Fibroblast of the aortic adventitia (primary cell): ENCODE results near the gene GRM7. TPM values are rescaled to one million over a fixed set of nuclear protein-coding genes. Genes with fewer than 3 reads are reported as not detected.

ENCODE experiments used
- DNase-seq: peaks from one replicate; pipeline ENCODE4 v3.0.0-alpha.2; 2010; ENCODE audit warnings: low read depth
- H3K4me3 ChIP-seq: 2 replicates; pipeline ENCODE4 v1.5.1; 2011; ENCODE audit warnings: low read depth, mild to moderate bottlenecking, control low read depth, low read length, moderate library complexity
- total RNA-seq: library from RNA; depleted of rRNA; stranded (reverse); fragments of >200 nt; gene quantifications from 2 replicates; pipeline ENCODE4 v1.2.3, GENCODE V29; 2012; ENCODE audit warnings: low replicate concordance
- TF ChIP-seq, protein P1 (sequence below): IDR thresholded peaks from 2 replicates; pipeline ENCODE4 v1.5.1; 2011; ENCODE audit warnings: mild to moderate bottlenecking, low read length, control low read depth, inconsistent platforms; ENCODE audit not compliant: insufficient read depth

GRM7 gene
- total RNA-seq, 1 donor = 0.09 TPM

DNA sequence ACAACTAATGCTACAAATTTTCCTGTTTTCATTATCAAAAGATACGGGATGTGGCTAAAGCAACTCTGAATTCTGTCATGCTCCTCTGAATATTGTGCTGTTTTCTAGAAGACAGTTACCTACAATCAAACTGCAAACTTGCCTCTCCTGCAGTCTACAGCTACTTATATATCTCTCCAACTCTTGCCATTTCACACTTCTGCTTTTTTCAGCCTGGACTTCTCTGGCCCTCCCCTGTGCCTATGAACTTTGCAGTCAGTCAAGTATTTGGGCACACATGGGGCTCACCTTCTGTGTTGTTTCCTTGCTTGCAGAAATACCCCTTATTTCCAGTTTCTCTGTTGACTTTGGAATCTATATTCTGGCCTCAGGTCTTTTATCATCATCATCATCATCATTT is 575.6 kb downstream of the GRM7 start:
- DNase-seq = no peak
- TF ChIP-seq, protein P1, sequence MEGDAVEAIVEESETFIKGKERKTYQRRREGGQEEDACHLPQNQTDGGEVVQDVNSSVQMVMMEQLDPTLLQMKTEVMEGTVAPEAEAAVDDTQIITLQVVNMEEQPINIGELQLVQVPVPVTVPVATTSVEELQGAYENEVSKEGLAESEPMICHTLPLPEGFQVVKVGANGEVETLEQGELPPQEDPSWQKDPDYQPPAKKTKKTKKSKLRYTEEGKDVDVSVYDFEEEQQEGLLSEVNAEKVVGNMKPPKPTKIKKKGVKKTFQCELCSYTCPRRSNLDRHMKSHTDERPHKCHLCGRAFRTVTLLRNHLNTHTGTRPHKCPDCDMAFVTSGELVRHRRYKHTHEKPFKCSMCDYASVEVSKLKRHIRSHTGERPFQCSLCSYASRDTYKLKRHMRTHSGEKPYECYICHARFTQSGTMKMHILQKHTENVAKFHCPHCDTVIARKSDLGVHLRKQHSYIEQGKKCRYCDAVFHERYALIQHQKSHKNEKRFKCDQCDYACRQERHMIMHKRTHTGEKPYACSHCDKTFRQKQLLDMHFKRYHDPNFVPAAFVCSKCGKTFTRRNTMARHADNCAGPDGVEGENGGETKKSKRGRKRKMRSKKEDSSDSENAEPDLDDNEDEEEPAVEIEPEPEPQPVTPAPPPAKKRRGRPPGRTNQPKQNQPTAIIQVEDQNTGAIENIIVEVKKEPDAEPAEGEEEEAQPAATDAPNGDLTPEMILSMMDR = no peak

DNA sequence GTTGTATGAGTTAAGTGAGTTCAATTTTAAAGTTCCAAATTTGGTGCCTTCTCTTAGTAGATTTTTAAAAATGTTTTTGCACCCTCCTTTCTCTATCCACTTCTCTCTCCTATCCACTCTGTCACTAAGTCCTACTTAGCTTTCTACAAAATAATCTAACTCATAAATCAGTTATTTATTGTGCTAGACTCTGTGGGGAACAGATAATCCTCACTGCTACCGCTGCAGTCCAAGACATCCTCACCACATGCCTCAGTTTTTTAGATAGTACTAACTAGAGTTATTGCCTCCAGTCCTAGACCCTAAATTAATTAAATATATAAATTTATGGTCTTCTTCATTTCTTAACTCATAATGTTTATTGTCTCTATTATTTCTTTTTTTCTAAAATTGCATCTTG is 576.3 kb downstream of the GRM7 start:
- TF ChIP-seq, protein P1 = no peak
- no peak for DNase-seq
- H3K4me3 ChIP-seq = no peak overlapping the region

More for the DNA sequence above, 575.6 kb downstream of the GRM7 start:
- no peak overlapping the region for H3K4me3 ChIP-seq

DNA sequence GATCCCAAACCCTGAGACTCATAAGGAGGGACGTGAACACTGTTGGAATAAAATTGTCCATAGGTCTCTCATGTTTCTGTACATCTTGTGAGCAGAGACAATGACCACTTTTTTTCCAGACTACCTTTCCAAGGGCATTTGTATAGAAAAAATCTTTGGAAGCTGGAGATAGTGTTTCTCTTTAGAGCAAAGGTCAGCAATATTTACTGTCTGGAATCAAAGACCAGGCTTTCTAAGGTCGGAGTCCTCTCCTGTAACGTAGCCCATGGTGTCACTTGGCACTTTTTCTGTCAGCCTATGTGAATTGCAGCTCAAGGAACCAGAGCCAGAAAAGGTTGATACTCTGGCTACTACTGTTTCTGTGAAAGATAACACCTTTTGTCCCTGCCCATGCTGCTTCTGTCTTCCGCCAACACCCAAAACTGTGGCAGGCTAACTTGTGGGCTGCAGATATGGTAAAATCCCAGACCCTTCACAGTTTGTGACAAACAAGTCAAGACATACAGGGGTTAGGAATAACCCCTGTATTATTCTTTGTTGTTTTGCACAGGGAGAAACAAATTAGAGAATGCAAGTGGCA is 578.3 kb downstream of the GRM7 start:
- DNase-seq = no peak
- TF ChIP-seq, protein P1 = no peak
- no peak overlapping the region for H3K4me3 ChIP-seq

DNA sequence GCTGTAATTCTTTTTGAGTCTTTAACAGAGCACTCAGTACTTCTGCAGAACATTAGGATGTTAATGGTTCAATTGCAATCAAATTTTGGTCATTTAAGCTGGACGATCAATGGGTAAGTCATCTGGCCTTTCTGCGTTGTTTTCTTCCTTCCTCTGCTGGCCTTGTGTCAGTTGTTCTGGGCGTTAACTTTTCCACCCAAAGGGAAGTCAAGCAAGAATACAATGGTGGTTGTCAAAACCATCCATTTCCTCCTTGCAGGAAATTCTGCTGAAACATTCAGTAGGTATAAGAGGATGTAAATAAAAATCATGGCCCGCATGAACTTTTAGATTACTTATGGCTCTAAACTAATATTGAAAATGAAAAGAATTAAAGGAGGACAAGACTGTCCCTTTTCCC is 584.0 kb downstream of the GRM7 start:
- TF ChIP-seq, protein P1 = no peak
- DNase-seq = no peak
- H3K4me3 ChIP-seq = no peak overlapping the region

DNA sequence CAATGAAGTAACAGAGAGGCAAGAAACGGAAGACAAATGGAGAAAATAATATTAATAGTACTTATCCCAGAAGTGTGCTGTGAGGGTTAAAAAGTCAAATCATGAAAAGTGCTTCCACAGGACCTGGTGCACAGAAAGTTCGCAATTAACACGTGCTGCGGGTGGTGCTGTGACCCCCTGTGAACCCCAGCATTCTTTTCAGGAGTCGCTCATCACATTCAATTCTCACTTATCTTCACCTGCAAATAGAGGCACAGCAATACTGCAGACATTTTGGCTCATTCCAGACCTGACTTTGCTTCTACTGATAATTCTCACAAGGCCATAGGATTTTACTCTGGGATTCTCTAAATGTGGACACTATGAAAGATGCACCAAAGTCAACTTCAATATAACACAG is 584.4 kb downstream of the GRM7 start:
- DNase-seq = no peak
- TF ChIP-seq, protein P1 = no peak
- no peak overlapping the region for H3K4me3 ChIP-seq

DNA sequence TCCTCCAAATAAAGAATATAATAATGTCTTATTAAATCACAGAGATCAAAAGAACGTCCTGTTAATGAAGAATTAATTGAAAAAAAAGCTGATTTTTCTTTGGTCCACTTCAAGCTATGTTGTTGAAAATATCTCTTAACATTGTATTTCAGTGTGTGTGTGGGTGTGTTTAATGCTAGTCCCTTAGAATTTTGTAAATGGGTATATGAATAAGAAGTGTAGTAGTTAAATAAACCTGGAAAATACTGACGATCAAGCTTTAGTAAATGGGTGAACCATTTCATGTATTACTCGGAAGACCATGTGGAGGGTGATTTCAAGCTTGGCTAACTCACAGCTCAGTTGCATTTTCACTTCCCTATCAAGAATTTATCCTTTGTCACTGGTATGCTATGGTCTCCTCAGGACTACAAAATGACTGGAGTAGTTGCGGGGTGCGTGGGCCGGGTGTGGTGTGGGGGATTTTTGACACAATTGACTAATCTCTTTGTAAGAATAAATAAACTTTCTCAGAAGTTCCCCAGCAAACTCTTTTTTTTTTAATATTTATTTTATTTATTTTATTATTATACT is 586.4 kb downstream of the GRM7 start:
- TF ChIP-seq, protein P1 = no peak
- DNase-seq = no peak
- no peak overlapping the region for H3K4me3 ChIP-seq

DNA sequence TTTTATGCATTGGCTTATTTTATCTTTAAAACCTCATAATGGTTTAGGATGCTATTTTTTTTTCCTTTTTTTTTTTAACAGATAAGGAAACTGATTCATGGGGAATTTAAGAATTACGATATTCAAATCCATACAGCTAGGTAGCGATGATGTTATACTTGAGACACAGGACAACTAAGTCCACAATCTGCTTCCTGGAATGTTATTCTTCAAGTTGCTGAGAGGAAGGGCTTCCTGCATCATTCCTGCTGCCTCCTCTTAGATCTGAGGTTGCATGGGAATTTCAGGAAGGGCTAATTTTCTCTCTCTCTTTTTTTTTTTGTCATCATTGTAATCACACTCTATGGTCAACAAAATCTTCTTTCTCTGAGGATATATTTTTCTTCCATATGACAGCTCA is 595.5 kb downstream of the GRM7 start:
- no peak for DNase-seq
- TF ChIP-seq, protein P1 = no peak
- no peak overlapping the region for H3K4me3 ChIP-seq
